GM19023 (cell line): ENCODE data around the gene COL5A1.
"Not testable (repeated sequence)": the region's sequence is repeated elsewhere in the genome, so short reads cannot be mapped to it uniquely, and the experiment has no call there.

Experiments used
- ATAC-seq: cut with Tn5 transposase; IDR thresholded peaks from one replicate; pipeline ENCODE4 v1.9.1; 2021; ENCODE audit warnings: mild to moderate bottlenecking, moderate library complexity; ENCODE audit not compliant: unreplicated experiment

The COL5A1 gene

DNA sequence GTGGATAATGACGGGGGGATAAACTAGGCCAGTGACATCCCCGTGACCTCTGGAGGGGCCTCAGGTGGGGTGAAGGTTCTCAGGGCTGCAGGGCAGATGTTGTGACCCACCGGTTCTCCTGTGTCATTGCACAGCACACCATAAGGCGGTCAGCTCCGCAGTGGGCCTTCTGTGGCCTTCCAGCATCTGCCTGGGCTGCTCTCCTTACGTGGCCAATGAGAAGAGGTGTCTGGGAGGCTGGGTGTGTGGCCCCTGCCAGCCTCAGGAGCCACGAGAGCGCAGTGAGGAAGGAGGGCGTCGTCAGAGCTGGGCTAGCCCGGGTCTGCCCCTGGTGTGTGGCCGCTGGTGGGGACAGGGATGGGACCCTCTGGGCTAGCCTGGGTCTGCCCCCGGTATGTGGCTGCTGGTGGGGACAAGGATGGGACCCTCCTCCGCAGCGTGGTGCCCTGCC is 48.7 kb downstream of the COL5A1 start:
- no peak for ATAC-seq

DNA sequence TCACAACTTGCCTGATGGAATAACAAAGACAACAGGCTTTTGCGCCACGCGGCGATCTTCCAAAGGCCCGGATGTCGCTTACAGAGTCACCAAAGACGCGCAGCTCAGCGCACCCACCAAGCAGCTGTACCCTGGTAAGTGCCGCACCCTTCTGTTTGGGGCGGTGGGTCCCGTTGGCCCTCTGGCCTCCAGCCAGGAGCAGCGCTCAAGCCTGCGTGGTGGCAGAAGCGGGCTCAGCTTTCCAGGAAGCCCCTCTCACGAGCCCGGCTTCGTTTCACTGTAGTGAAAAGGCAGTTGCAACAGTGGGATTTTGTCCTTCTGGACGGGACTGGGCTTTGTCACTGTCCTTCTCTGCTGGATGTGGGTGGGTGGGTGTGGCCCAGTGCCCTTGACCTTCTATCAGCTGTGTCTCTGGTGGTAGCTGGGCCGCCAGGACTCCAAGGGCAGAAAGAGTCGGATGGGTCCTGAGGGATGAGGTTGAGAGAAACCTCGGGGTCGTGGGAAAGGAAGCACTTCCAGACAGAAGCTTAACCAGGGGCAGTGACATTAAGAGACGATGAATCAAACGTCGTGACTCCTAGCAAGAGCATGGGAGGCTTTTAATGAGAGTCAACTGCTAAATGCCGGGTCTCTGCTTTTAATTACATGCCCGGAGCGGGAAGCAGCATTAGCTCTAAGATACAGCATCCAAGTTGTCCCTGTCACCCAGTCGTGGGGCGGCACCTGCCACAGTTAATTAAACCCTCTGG is 49.5 kb downstream of the COL5A1 start:
- no peak for ATAC-seq

DNA sequence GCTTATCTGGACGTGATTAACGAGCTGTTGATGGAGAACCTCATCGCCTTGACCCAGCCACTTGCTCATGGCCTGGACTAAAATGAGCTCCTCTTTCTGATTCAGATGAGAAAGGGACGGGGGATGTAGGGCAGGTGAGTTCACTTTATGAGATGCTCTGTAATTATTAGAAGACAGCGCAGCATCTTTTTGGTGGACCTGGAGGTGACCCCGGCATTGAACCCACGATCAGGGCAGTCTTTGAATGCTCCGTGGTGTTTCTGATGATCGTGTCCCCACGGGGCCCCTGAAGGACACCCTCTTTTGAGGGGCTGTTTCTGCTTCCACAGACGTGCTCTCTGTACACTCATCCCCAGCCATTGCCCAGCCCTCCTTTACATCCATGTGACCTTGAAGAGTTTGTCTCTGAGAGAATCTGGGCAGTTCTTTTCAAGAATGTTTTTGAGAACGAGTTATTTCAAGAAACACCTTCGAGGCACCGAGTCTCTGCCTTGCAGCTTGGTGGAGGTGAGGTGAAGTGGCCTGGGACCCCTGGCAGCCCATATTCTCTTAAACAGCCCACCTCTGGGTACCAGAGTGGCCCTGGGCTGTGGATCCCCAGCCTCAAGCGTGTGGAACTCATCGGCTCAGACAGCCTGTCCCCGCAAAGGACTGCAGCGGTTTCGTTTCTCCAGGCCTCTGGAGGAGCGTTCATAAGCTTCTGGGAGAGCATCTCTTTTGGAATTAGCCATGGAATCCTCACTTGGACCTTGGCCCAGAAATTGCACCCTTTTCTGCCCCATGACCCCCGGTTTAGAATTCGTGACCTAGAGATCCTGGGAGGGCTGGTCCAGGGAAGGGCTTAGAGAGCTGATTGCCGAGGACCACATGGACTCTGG is 50.3 kb downstream of the COL5A1 start:
- no peak for ATAC-seq

DNA sequence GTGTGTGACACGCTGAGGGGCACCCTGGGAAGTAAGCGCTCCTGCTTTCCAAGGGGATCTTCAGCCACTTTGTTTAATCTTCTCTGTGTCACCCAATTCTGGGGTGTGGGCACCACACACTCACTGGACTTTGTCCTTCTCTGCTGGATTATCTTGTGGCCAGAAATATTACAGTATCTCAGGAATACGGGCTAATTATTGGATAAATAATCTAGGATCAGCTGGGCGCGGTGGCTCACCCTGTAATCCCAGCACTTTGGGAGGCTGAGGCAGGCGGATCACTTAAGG is 50.9 kb downstream of the COL5A1 start:
- no peak for ATAC-seq

DNA sequence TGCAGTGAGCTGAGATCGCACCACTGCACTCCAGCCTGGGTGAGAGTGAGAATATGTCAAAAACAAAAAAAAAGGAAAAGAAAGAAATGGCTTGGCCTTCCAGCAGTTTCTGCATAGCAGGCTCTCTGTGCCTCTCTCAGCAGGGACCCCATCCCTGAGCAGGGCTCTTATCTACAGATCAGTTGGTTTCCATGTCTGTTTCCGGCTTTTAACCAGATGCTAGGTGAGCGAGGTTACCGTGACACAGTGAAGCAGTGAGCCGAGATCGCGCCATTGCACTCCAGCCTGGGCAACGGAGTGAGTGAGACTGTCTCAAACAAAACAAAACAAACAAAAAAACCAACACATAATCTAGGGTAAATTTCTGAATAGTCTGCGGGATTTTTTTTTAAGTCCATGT is 51.4 kb downstream of the COL5A1 start:
- no peak for ATAC-seq

DNA sequence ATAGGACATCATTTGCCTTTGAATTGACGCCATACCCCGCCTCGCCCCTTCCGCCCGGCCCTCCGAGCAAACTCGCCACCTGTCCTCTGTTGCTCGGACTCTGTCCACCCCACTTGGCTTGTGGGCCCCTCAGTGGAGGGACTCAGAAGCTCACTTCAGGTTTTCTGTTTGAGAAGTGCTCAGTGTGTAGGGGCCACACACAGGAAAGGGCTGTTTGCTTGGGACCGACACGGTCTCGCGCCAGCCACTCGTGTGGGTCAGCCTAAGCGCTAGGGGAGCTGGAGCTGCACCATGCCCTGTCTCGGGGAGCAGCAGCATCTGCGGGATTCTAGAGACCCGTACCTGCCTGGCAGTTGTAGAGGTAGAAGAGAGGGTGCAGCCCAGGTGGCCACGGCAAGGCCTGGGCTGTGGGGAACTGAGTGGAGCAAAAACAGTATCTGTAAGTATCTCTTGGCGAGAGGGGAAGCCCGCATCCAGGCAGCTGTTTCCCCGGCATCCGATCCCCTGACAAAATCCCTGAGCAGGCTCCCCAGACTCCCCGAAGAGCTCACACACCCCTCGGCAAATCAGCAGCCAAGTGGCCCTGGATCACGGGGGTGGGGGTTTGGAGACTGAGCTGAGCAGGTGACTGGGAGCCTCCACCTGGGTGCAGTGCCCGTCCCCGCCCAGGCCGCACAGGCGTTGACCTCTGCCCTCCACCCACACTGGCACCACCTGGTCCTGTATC is 52.2 kb downstream of the COL5A1 start:
- no peak for ATAC-seq

DNA sequence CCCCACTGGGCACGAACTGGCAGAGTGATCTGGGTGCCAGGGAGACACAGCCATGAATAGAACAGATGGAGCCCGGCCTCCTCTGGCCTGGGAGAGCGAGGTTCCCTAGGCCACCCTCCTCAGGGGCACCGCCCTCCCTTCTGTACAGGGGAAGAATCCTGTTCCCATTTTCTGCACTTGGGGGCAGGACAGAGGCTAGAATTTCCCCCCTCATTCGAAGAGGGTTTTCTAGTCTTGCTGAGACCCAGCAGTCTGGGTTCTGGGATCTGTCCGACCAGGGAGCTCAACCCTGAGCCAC is 52.7 kb downstream of the COL5A1 start:
- no peak for ATAC-seq

DNA sequence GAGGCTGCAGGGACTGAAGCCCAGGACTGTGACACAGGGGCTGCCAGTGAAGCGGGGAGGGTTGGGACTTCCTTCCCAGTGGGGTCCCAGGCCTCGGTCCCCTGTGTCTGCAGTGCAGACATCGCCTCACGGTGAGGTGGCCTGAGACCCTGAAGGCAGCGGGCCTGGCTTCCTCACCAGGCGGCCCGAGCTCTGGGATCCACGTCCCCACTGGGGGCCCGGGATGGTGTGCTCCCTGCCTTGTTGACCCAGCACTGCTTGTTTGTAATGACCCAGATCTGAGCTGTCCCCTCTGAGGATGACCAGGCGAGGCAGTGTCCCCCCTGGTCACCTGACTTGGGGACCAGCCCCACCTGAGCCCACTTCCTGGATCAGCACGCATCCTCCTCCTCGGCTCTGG is 53.1 kb downstream of the COL5A1 start:
- ATAC-seq: no peak

DNA sequence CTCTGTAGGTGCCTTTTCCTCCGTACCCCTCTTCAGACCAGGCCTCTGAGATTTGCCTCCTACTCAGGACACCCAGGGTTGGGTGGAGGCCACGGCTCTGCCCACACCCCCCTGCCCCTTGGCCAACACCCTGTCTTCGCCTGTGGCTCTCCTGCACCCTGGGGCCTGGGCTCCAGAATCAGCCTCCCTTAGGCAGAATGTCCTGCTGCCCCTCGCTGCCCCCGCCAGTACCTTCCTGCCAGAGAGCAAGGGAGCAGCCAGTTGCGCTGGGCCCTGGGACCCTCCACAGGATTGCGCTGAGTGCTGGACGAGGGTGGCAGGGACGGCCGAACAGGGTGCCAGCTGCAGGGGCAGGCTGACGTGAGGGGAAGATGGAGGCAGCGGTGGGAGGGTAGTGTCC is 53.5 kb downstream of the COL5A1 start:
- ATAC-seq: no peak

DNA sequence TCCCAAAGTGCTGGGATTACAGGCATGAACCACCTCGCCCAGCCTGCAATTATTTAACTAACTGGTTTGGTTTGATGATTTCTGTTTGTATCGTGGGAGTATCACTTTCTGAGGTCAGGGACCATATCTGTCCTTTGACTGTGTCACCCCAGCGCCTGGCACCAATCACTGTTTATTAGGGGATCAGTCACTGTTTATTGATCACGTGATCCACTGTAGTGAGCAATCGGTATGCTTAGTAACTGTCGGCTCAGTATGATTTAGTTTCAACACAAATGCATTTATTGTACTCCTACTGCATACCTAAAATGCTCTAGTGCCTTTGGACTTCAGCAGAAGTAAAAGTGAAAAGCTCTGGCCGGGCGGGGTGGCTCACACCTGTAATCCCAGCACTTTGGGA is 54.8 kb downstream of the COL5A1 start:
- no peak for ATAC-seq

DNA sequence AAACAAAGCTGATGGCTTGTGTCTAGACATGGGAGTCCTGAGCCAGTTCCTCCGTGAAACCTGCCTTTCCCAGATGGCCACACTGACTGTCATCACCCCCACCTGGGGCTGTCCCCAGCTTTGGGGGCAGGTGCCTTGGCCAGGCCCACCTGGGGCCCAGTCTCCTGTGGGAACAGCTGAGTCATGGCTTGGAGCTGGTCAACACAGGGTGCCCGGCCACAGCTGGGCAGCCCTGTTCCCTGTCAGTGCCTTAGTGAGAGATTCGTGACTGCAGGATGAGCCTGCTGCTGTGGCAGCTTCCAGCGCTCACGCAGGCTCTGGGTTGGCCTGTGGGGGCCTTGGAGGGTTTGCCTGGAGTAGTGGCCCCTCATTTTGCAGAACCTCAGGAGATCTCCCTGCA is 56.5 kb downstream of the COL5A1 start:
- no peak for ATAC-seq

DNA sequence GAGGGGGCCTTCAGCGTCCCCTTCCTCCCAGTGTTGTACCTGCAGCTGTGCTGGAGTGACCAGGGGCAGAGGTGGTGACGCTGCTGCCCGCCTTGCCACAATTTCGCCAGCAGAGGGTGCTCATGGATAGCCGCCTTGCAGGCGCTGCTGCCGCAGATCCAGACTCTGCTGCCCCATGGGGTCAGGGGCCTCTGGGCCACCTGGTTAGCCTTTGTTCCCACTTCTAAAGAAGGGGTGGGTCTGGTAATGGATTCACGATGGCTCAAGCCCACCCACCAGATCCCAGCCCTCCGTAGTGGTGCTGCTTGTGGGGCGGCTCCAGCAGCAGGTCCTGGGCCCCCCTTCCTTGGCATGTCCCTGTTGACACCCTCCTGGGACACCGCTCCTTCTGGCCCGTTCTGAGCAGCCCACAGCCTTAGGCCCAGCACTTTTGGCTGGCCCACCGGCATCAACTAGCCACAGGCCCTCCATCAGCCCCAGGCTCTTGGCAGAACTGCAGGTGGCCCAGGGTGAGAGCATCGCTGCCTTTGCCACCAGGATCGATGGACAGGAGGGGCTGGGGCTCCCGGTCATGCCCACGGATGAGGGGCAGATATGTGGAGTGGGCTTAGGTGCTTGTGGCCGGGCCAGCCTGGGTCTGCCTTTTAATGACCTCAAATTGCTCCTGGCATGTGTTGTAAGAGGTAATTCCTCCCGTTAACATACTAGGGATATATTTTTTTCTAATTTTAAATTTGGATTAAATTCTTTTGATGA is 57.2 kb downstream of the COL5A1 start:
- ATAC-seq: no peak

DNA sequence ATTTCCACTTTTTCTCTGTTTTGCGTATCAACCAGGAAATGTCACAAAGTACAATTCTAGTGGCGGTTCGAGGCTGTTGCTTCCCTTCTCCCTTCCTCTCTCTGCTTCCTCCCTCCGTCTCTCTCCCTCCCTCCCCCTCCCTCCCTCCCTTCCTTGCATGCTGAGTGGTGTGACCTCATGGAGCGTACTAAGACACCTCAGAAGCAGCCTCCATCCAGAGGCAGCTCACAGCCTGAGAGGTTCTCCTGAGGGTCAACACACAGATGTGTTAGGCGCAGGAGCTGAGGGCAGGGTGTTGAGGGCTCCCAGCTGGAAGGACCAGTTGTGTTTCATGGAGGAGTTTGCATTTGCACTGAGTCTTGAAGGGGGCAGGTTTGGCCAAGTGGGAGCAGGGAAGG is 57.7 kb downstream of the COL5A1 start:
- ATAC-seq: no peak

DNA sequence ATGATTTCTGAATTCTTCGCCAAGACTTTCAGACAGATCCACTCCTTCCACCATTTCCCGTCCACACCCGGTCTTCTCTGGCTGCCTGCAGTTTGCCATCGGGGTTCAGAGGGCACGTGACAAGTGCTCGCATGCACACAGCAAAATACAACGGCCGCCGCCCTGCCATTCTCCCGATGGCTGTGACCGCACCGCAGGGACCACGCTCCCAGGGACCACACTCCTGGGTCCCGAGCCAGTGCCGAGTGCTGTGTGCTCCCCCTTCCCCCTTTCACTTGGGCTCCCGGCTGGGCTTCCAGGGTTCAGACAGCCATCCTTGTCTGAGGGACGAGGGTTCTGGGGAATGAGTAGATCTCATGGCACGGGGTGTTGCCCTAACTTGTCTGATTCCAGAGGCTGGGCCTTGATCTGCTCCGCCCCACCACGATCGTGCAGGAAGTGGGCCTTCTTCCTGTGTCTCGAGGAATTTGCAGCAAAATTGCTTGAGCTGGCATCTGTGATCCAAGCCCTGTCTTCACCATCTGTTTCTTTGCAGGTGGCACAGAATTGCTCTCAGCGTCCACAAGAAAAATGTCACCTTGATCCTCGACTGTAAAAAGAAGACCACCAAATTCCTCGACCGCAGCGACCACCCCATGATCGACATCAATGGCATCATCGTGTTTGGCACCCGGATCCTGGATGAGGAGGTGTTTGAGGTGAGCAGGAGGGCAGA is 59.2 kb downstream of the COL5A1 start:
- no peak for ATAC-seq

DNA sequence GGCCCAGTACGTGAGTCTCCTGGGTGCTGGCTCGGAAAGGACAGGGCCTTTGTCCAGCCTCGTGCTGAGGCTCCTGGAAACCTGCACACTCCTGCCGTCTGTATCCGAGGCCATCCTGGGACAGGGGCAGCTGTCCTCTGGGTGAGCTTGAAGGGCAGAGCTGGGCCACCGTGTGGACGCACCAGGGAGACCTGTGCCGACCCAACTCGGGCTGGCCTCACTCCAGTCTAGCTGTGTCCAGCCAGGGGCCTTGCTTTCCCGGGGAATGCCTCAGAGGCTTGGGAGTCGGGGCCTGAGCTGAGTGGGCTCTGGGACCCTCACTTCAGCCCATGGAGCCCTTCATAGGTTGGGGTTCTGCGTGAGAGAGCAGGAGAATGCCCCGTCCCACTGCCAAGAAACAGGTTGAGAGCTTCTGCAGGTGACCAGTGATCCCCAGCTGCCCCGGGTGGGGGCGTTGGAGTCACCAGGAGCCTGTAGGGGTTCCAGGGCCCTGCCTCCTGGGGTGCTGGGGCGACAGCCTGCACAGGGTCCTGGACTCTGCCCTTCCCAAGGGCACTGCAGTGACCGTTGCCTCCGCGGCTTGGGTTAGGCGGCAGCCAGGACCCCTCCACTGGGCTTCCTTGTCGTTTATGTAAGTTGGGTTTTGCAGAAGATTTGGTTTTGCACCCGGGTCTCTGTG is 60.1 kb downstream of the COL5A1 start:
- ATAC-seq: no peak

DNA sequence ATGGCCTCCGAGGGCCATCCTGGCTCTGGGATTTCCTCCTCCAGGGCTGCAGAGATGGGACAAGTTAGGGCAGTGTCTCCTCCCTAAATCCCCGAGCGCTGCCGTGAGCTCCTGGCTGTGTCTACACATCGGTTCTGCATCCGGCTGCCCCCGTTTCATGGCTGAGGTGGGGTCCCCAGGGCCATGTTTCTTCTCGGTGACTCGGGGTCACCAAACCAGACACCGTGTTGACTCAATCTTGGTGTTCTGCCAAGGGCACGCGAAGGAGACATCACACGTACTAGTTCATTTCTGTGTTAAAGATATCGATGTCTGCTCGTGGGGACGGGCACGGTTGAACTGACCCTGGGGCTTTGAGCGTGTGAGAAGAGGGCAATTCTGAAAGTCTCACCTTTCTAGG is 60.7 kb downstream of the COL5A1 start:
- no peak for ATAC-seq

DNA sequence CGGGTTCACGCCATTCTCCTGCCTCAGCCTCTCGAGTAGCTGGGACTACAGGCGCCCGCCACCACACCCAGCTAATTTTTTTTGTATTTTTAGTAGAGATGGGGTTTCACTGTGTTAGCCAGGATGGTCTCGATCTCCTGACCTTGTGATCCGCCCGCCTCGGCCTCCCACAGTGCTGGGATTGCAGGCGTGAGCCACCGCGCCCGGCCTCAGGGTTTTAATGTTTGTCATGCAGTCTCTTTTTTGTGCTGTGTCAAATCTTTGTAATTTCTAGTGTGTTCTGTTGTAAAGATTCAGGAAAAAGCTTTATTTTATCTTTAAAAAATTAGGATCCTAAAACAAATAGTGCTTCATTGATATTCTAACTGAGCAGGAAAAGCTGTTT is 62.1 kb downstream of the COL5A1 start:
- not testable (repeated sequence) for ATAC-seq

DNA sequence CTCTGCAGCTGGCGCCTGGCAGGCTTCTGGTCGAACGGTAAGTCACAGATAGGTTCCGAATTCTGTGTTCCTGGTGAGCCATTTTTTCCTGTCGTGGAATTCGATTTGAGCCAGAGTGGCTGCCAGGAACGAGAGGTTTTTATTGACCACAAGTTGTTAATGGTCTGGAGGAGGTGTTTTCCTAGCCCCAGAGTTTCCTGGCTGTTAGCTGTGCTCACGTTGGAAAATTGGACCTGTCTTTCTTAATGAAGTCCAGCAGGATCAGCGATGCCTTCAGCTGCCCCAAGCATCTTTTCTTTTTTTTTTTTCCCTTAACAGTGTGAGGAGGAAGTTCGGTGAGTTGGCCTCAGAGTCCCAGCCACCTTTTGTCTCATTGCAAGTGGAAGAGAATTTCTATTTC is 62.9 kb downstream of the COL5A1 start:
- ATAC-seq: no peak

DNA sequence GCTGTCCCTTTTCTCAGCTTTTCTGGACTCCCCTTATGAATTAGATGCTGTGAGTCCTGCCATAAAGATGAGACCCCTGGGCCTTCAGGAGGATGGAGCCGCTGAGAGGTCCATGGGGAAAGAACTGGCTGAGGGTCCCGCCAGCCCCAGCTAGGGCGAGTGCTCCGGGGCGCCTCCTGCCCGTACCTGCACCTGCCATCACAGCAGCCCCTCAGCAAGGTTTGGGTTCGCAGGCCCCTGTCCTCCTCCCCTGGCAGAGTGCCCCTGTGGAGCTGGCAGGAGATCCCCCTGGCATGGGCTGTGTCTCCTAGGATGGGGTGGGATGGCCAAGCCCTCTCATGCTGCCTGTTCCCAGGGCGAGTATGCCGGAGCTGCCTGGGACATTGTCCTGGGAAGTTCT is 64.2 kb downstream of the COL5A1 start:
- ATAC-seq: no peak

DNA sequence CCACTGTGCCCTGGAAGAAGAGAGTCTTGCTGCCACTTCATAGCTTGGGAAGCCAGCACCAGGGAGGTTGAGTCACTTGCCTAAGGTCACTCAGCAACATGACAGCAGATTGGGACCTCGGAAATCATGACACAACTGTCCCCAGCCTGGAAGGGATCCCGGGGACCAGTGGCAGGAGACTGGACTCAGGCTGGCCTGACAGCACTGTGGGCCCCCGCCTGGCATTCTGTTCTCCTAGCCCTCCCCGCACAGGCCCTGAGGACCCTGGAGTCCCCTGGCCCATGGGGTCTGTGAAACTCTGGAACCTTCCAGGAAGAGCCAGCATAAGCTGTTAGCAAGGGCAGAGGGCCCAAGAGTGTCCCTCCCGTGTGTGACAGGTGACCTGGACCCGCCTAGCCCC is 64.9 kb downstream of the COL5A1 start:
- ATAC-seq: no peak
